ENCODE results near the gene ROR1. TPM values are rescaled to one million over a fixed set of nuclear protein-coding genes. Genes with fewer than 3 reads are reported as not detected.

ROR1 gene
- total and polyA plus RNA-seq, 2 donors (not counting 1 experiment from before 2014, with no cell fraction given), result 0.46 to 16.0 TPM

DNA sequence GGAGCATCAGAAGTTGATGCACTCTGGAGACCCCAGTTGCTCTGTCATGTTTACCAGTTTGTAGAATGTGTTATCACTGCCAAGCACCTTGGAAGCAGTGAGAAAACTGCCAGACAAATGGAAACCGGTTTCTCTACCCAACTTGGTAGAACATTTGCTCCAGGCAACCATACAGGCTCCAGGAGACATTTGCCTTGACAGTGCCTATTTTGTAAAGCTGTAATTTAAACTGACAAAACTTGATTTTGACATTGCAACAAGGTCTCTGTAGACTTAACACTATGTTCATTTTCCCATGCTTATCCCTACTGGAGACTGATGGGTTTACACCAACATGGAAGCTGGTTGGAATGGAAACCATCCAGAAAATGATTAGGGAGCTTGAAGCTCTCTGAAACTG is 97.6 kb downstream of the ROR1 start:
- Histone ChIP-seq H3K4me2 (replicated peaks; ENCODE audit: low read depth, low read length, poor library complexity, severe bottlenecking) (no peak overlapping the region), H3K9me3 (ENCODE audit: control extremely low read depth in 1 of 3, control insufficient read depth in 2 of 3, insufficient read depth in 1 of 3, low read length in 2 of 3) (no peaks in the 10 kb centered on the region), H3K27ac (ENCODE audit: low read length in 2 of 2) (no peak overlapping the region), H4K20me1 (ENCODE audit: control insufficient read depth, insufficient read depth, low read length, poor library complexity, severe bottlenecking) (no peaks in the 10 kb centered on the region), H3K79me2 (ENCODE audit: control insufficient read depth, insufficient read depth, low read length) (no peaks in the 10 kb centered on the region), H3K4me3 (ENCODE audit: control extremely low read depth in 1 of 5, extremely low read depth in 1 of 5, insufficient read depth in 1 of 5, low read depth in 2 of 5, low read length in 4 of 5) (no peak overlapping the region), H3K4me1 (ENCODE audit: control insufficient read depth in 2 of 2, insufficient read depth in 2 of 2, low read length in 2 of 2) (no peaks in the 10 kb centered on the region), H3K27me3 (replicated peaks in 1 of 4; ENCODE audit: control extremely low read depth in 1 of 4, control insufficient read depth in 3 of 4, insufficient read depth in 4 of 4, low read length in 3 of 4) (no peaks in the 10 kb centered on the region), H3K36me3 (replicated peaks in 1 of 2; ENCODE audit: control extremely low read depth in 1 of 2, control insufficient read depth in 1 of 2, extremely low read depth in 1 of 2, insufficient read depth in 2 of 2, low read length in 1 of 2) (no peaks in the 10 kb centered on the region), H3K9ac (ENCODE audit: low read length) (no peak overlapping the region), H2AFZ (ENCODE audit: insufficient read depth, low read depth, low read length, poor library complexity, severe bottlenecking) (no peak overlapping the region)
- POLR2A ChIA-PET, result no interaction called here
- Mint-ChIP-seq H3K4me3 (no peak overlapping the region), H3K27me3 (peaks cover 11% of the 10 kb centered on the region), H3K9me3 (ENCODE audit: insufficient read depth) (no peaks in the 10 kb centered on the region), H3K4me1 (no peaks in the 10 kb centered on the region), H3K27ac (no peak overlapping the region)
- CTCF ChIA-PET, result no interaction called here
- TF ChIP-seq EZH2 (IDR thresholded peaks at IDR 0.05; ENCODE audit: borderline replicate concordance, insufficient read depth, low read depth, low read length, poor library complexity, severe bottlenecking) (no peak), CTCF (IDR thresholded peaks at IDR 0.05) (no peak)
- no peak for DNase-seq
- intact Hi-C loops (cut with micrococcal nuclease), result no loop called here
- no peak for ATAC-seq (ENCODE audit: low read depth)
- WGBS (ENCODE audit: insufficient coverage), result 86% methylated on average over 1 of the region's 1 CpG

- Mint-ChIP-seq H3K27ac (no peak overlapping the region), H3K4me1 (no peaks in the 10 kb centered on the region), H3K4me3 (no peak overlapping the region), H3K9me3 (ENCODE audit: insufficient read depth) (no peaks in the 10 kb centered on the region), H3K27me3 (peaks cover 19% of the 10 kb centered on the region)
- Histone ChIP-seq H3K79me2 (ENCODE audit: control insufficient read depth, insufficient read depth, low read length) (no peaks in the 10 kb centered on the region), H3K4me2 (replicated peaks; ENCODE audit: low read depth, low read length, poor library complexity, severe bottlenecking) (no peak overlapping the region), H3K9ac (ENCODE audit: low read length) (no peak overlapping the region), H4K20me1 (ENCODE audit: control insufficient read depth, insufficient read depth, low read length, poor library complexity, severe bottlenecking) (no peaks in the 10 kb centered on the region), H2AFZ (ENCODE audit: insufficient read depth, low read depth, low read length, poor library complexity, severe bottlenecking) (no peak overlapping the region), H3K27me3 (replicated peaks in 1 of 4; ENCODE audit: control extremely low read depth in 1 of 4, control insufficient read depth in 3 of 4, insufficient read depth in 4 of 4, low read length in 3 of 4) (no peaks in the 10 kb centered on the region), H3K27ac (ENCODE audit: low read length in 2 of 2) (no peak overlapping the region), H3K9me3 (ENCODE audit: control extremely low read depth in 1 of 3, control insufficient read depth in 2 of 3, insufficient read depth in 1 of 3, low read length in 2 of 3) (no peaks in the 10 kb centered on the region), H3K4me3 (ENCODE audit: control extremely low read depth in 1 of 5, extremely low read depth in 1 of 5, insufficient read depth in 1 of 5, low read depth in 2 of 5, low read length in 4 of 5) (no peak overlapping the region), H3K4me1 (ENCODE audit: control insufficient read depth in 2 of 2, insufficient read depth in 2 of 2, low read length in 2 of 2) (no peaks in the 10 kb centered on the region), H3K36me3 (replicated peaks in 1 of 2; ENCODE audit: control extremely low read depth in 1 of 2, control insufficient read depth in 1 of 2, extremely low read depth in 1 of 2, insufficient read depth in 2 of 2, low read length in 1 of 2) (no peaks in the 10 kb centered on the region)
- TF ChIP-seq CTCF (IDR thresholded peaks at IDR 0.05) (no peak), EZH2 (IDR thresholded peaks at IDR 0.05; ENCODE audit: borderline replicate concordance, insufficient read depth, low read depth, low read length, poor library complexity, severe bottlenecking) (no peak)
- CTCF ChIA-PET, result interaction anchor here (0.8 kb wide), 1 partner anchor 181 kb away, joined by 3 read pairs; no protein-coding TSS in a partner anchor
- POLR2A ChIA-PET, result no interaction called here
- no CpG with 5 or more reads among the region's 3 CpGs for WGBS (ENCODE audit: insufficient coverage)
- ATAC-seq (ENCODE audit: low read depth), result no peak
- intact Hi-C loops (cut with micrococcal nuclease), result no loop called here
- DNase-seq, result no peak
Measured at GRCh38 chr1:63873751-63874150, 99.9 kb downstream of the ROR1 start.
